ENCODE data around the gene AMACR. TPM values are rescaled to one million over a fixed set of nuclear protein-coding genes. Genes with fewer than 3 reads are reported as not detected.
"Not testable (repeated sequence)": the region's sequence is repeated elsewhere in the genome, so short reads cannot be mapped to it uniquely, and the experiment has no call there.

The AMACR gene
- total RNA-seq, 1 donor from 2014 or later = 1.3 TPM

- Histone ChIP-seq H3K4me3 (no peak overlapping the region), H3K36me3 (no peaks in the 10 kb centered on the region), H3K27ac (no peak overlapping the region), H3K27me3 (no peaks in the 10 kb centered on the region), H3K4me1 (no peaks in the 10 kb centered on the region), H3K9me3 (no peaks in the 10 kb centered on the region)
- no peak for DNase-seq (ENCODE audit: low spot score in 2 of 2)
- no peak for TF ChIP-seq CTCF (IDR thresholded peaks at IDR 0.05)
- intact Hi-C loops (cut with DNase I) = no loop called here
These were observed 50.2 kb downstream of the AMACR start for GRCh38 chr5:33957577-33958150.

GRCh38 chr5:33952175-33952574 is 55.7 kb downstream of the AMACR start:
- intact Hi-C loops (cut with DNase I); H3K4me3 ChIP-seq; H3K4me1 ChIP-seq; H3K27ac ChIP-seq; H3K36me3 ChIP-seq; H3K27me3 ChIP-seq; H3K9me3 ChIP-seq; DNase-seq (ENCODE audit: low spot score in 2 of 2): not testable (repeated sequence)

- H3K27ac ChIP-seq = no peak overlapping the region
- no peaks in the 10 kb centered on the region for H3K36me3 ChIP-seq
- intact Hi-C loops (cut with DNase I) = no loop called here
- no peak for DNase-seq (ENCODE audit: low spot score in 2 of 2)
- H3K9me3 ChIP-seq = no peaks in the 10 kb centered on the region
- no peaks in the 10 kb centered on the region for H3K4me1 ChIP-seq
- TF ChIP-seq CTCF (IDR thresholded peaks at IDR 0.05) = no peak
- no peak overlapping the region for H3K4me3 ChIP-seq
- no peaks in the 10 kb centered on the region for H3K27me3 ChIP-seq
These were observed 63.2 kb downstream of the AMACR start for GRCh38 chr5:33944543-33945132.

GRCh38 chr5:33941090-33941489 is 66.8 kb downstream of the AMACR start:
- intact Hi-C loops (cut with DNase I) = no loop called here
- H3K9me3 ChIP-seq = no peaks in the 10 kb centered on the region
- no peaks in the 10 kb centered on the region for H3K36me3 ChIP-seq
- peaks cover 0 to 4% of the 10 kb centered on the region in 2 donors for H3K4me1 ChIP-seq
- peaks cover 17% of the 10 kb centered on the region for H3K27me3 ChIP-seq
- H3K27ac ChIP-seq = no peak overlapping the region
- H3K4me3 ChIP-seq = no peak overlapping the region
- TF ChIP-seq CTCF (IDR thresholded peaks at IDR 0.05) = no peak
- no peak for DNase-seq (ENCODE audit: low spot score in 2 of 2)

GRCh38 chr5:33939556-33940262 is 68.1 kb downstream of the AMACR start:
- Histone ChIP-seq H3K9me3 (no peaks in the 10 kb centered on the region), H3K27me3 (peaks cover 17% of the 10 kb centered on the region), H3K4me3 (no peak overlapping the region), H3K36me3 (no peaks in the 10 kb centered on the region), H3K4me1 (peaks cover 0 to 4% of the 10 kb centered on the region in 2 donors), H3K27ac (no peak overlapping the region)
- no peak for DNase-seq (ENCODE audit: low spot score in 2 of 2)
- intact Hi-C loops (cut with DNase I) = loop anchor here (10.0 kb wide), 1 partner anchor 505 kb away; no protein-coding TSS in a partner anchor
- TF ChIP-seq CTCF (IDR thresholded peaks at IDR 0.05) = no peak

- peaks cover 17% of the 10 kb centered on the region for H3K27me3 ChIP-seq
These were observed 69.0 kb downstream of the AMACR start for GRCh38 chr5:33938881-33939280.

More at GRCh38 chr5:33938881-33939280, 69.0 kb downstream of the AMACR start:
- no peaks in the 10 kb centered on the region for H3K36me3 ChIP-seq
- no peak for TF ChIP-seq CTCF (IDR thresholded peaks at IDR 0.05)
- no peaks in the 10 kb centered on the region for H3K9me3 ChIP-seq
- H3K4me3 ChIP-seq = no peak overlapping the region
- intact Hi-C loops (cut with DNase I) = loop anchor here (10.0 kb wide), 1 partner anchor 504 kb away; no protein-coding TSS in a partner anchor
- DNase-seq (ENCODE audit: low spot score in 2 of 2) = no peak
- H3K27ac ChIP-seq = no peak overlapping the region
- H3K4me1 ChIP-seq = peaks cover 0 to 4% of the 10 kb centered on the region in 2 donors
